Measurements from ENCODE around the gene TNFSF4.

- TF ChIP-seq CTCF (IDR thresholded peaks at IDR 0.05; ENCODE audit: poor library complexity, severe bottlenecking) (no peak), POLR2AphosphoS5 (IDR thresholded peaks at IDR 0.05) (no peak), MXI1 (conservative IDR thresholded peaks at IDR 0.05; ENCODE audit: poor library complexity, severe bottlenecking) (no peak), EZH2 (IDR thresholded peaks at IDR 0.05; ENCODE audit: borderline replicate concordance, insufficient read depth, low read length, poor library complexity, severe bottlenecking) (no peak)
Observed at GRCh38 chr1:173223031-173223380, 15.9 kb upstream of the TNFSF4 start.
